HG03045 (cell line): ENCODE data around the gene PI4KA.
"Not testable (repeated sequence)": the region's sequence is repeated elsewhere in the genome, so short reads cannot be mapped to it uniquely, and the experiment has no call there.

ENCODE experiments used
- ATAC-seq: cut with Tn5 transposase; IDR thresholded peaks from one replicate; pipeline ENCODE4 v1.9.1; 2021; ENCODE audit warnings: mild to moderate bottlenecking, moderate library complexity; ENCODE audit not compliant: unreplicated experiment

The PI4KA gene

GRCh38 chr22:20702175-20702545 is 156.5 kb downstream of the PI4KA start:
- peak; percentile 17 for ATAC-seq

GRCh38 chr22:20701680-20702136 is 156.9 kb downstream of the PI4KA start:
- peak; percentile 9 for ATAC-seq

- ATAC-seq = not testable (repeated sequence)
Measured at GRCh38 chr22:20700347-20700746, 158.3 kb downstream of the PI4KA start.

GRCh38 chr22:20699856-20700255 is 158.8 kb downstream of the PI4KA start:
- ATAC-seq = not testable (repeated sequence)

- ATAC-seq = not testable (repeated sequence)
Measured at GRCh38 chr22:20697481-20698113, 161.0 kb downstream of the PI4KA start.

GRCh38 chr22:20696056-20696455 is 162.6 kb downstream of the PI4KA start:
- ATAC-seq = not testable (repeated sequence)

GRCh38 chr22:20695205-20695604 is 163.4 kb downstream of the PI4KA start:
- not testable (repeated sequence) for ATAC-seq

- ATAC-seq = not testable (repeated sequence)
Measured at GRCh38 chr22:20694256-20694655, 164.4 kb downstream of the PI4KA start.

- ATAC-seq = not testable (repeated sequence)
Measured at GRCh38 chr22:20692926-20693325, 165.7 kb downstream of the PI4KA start.

GRCh38 chr22:20690586-20691317 is 167.9 kb downstream of the PI4KA start:
- not testable (repeated sequence) for ATAC-seq

- ATAC-seq = not testable (repeated sequence)
Measured at GRCh38 chr22:20687356-20688172, 171.0 kb downstream of the PI4KA start.

- not testable (repeated sequence) for ATAC-seq
Measured at GRCh38 chr22:20685764-20686163, 172.8 kb downstream of the PI4KA start.

GRCh38 chr22:20678792-20679435 is 179.7 kb downstream of the PI4KA start:
- ATAC-seq = not testable (repeated sequence)

- ATAC-seq = no peak
Measured at GRCh38 chr22:20677684-20678242, 180.8 kb downstream of the PI4KA start.

- not testable (repeated sequence) for ATAC-seq
Measured at GRCh38 chr22:20675613-20676012, 183.0 kb downstream of the PI4KA start.

GRCh38 chr22:20674998-20675397 is 183.6 kb downstream of the PI4KA start:
- no peak for ATAC-seq

- no peak for ATAC-seq
Measured at GRCh38 chr22:20673295-20674195, 185.1 kb downstream of the PI4KA start.

GRCh38 chr22:20672732-20673131 is 185.9 kb downstream of the PI4KA start:
- ATAC-seq = no peak

GRCh38 chr22:20672082-20672424 is 186.6 kb downstream of the PI4KA start:
- no peak for ATAC-seq
